Neuronal stem cell (in vitro differentiated cells): ENCODE data around the gene CTAG2.
"Not testable (repeated sequence)": the region's sequence is repeated elsewhere in the genome, so short reads cannot be mapped to it uniquely, and the experiment has no call there.

Experiments
- DNase-seq: peaks from one replicate; pipeline ENCODE4 v3.0.0-alpha.2; 2013; ENCODE audit warnings: low spot score
- H2AFZ ChIP-seq: one replicate; pipeline ENCODE4 v1.6.1; 2013; ENCODE audit warnings: mild to moderate bottlenecking, low read length, inconsistent platforms
- H2AK5ac ChIP-seq: 2 replicates; pipeline ENCODE4 v1.6.1; 2013; ENCODE audit warnings: low read depth, mild to moderate bottlenecking, inconsistent platforms, low read length, moderate library complexity, mixed read lengths
- H2BK120ac ChIP-seq: 2 replicates; pipeline ENCODE4 v1.6.1; 2013; ENCODE audit warnings: low read depth, mild to moderate bottlenecking, inconsistent platforms, low read length, moderate library complexity, mixed read lengths
- H2BK12ac ChIP-seq: one replicate; pipeline ENCODE4 v1.6.1; 2013; ENCODE audit warnings: low read length, inconsistent platforms
- H2BK15ac ChIP-seq: 2 replicates; pipeline ENCODE4 v1.6.1; 2013; ENCODE audit warnings: mild to moderate bottlenecking, low read length, inconsistent platforms, mixed read lengths
- H2BK5ac ChIP-seq: one replicate; pipeline ENCODE4 v1.6.1; 2013; ENCODE audit warnings: inconsistent platforms, mild to moderate bottlenecking, low read length, moderate library complexity
- H3K14ac ChIP-seq: one replicate; pipeline ENCODE4 v1.6.1; 2013; ENCODE audit warnings: low read length, inconsistent platforms
- H3K18ac ChIP-seq: 2 replicates; pipeline ENCODE4 v1.6.1; 2013; ENCODE audit warnings: low read length, inconsistent platforms
- H3K23ac ChIP-seq: 2 replicates; pipeline ENCODE4 v1.6.1; 2013; ENCODE audit warnings: low read depth, mild to moderate bottlenecking, mixed read lengths, low read length, inconsistent platforms; ENCODE audit not compliant: poor library complexity
- H3K27ac ChIP-seq: replicated peaks from 3 replicates; pipeline ENCODE4 v1.5.1; 2013; ENCODE audit warnings: low read length, inconsistent platforms
- H3K27me3 ChIP-seq, 3 experiments: 2 replicates each; pipeline ENCODE4 v1.6.1; 2013; ENCODE audit warnings: low read length in 3 of 3, mild to moderate bottlenecking in 2 of 3, inconsistent platforms in 1 of 3, low read depth in 1 of 3, mixed read lengths in 1 of 3, moderate library complexity in 1 of 3; ENCODE audit not compliant: control insufficient read depth in 3 of 3, insufficient read depth in 3 of 3
- H3K36me3 ChIP-seq, 2 donors: replicated peaks in 1 of 2; 2 replicates each; pipeline ENCODE4 v1.6.1; 2013; ENCODE audit warnings: low read length in 2 of 2; ENCODE audit not compliant: control insufficient read depth in 2 of 2, insufficient read depth in 2 of 2
- H3K4ac ChIP-seq: 2 replicates; pipeline ENCODE4 v1.6.1; 2013; ENCODE audit warnings: inconsistent platforms, mild to moderate bottlenecking, low read length, moderate library complexity
- H3K4me1 ChIP-seq, 2 donors: 1 replicate in 1 of 2; 2 replicates in 1 of 2; pipeline ENCODE4 v1.6.1; 2013; ENCODE audit warnings: low read length in 2 of 2, low read depth in 1 of 2; ENCODE audit not compliant: control insufficient read depth in 2 of 2, insufficient read depth in 1 of 2
- H3K4me2 ChIP-seq: one replicate; pipeline ENCODE4 v1.6.1; 2013; ENCODE audit warnings: mild to moderate bottlenecking, low read length, inconsistent platforms; ENCODE audit not compliant: insufficient read depth, poor library complexity, severe bottlenecking
- H3K4me3 ChIP-seq, 2 donors: 2 replicates each; pipeline ENCODE4 v1.5.1; 2013; ENCODE audit warnings: low read length in 2 of 2, mild to moderate bottlenecking in 2 of 2, inconsistent platforms in 1 of 2, moderate library complexity in 1 of 2
- H3K79me1 ChIP-seq: one replicate; pipeline ENCODE4 v1.6.1; 2013; ENCODE audit warnings: low read depth, mild to moderate bottlenecking, inconsistent platforms, low read length, moderate library complexity
- H3K9ac ChIP-seq: one replicate; pipeline ENCODE4 v1.6.1; 2013; ENCODE audit warnings: mild to moderate bottlenecking, low read depth, low read length, inconsistent platforms; ENCODE audit not compliant: poor library complexity
- H3K9me3 ChIP-seq, 2 donors: replicated peaks in 1 of 2; 2 replicates each; pipeline versions ENCODE3 to v1.6.1; 2013; ENCODE audit warnings: low read length in 2 of 2, mild to moderate bottlenecking in 2 of 2, inconsistent platforms in 1 of 2, low read depth in 1 of 2, mixed read lengths in 1 of 2, moderate library complexity in 1 of 2; ENCODE audit not compliant: control insufficient read depth in 2 of 2, insufficient read depth in 1 of 2
- H4K8ac ChIP-seq: one replicate; pipeline ENCODE4 v1.6.1; 2013; ENCODE audit warnings: low read depth, mild to moderate bottlenecking, inconsistent platforms, low read length, moderate library complexity
- H4K91ac ChIP-seq: one replicate; pipeline ENCODE4 v1.6.1; 2013; ENCODE audit warnings: low read length, low read depth, mild to moderate bottlenecking, inconsistent platforms; ENCODE audit not compliant: poor library complexity
- WGBS, 2 donors: extraction: QIAGEN DNeasy Blood & Tissue Kit; methylation state at CpG; one replicate each; pipeline ENCODE4 v1.1.7; 2013; ENCODE audit warnings: missing lambda C conversion rate in 2 of 2, mixed read lengths in 1 of 2; ENCODE audit not compliant: insufficient read length in 2 of 2, insufficient replicate concordance in 1 of 2; ENCODE audit errors: extremely low coverage in 2 of 2; 5-methylcytosine and 5-hydroxymethylcytosine counted together

The CTAG2 gene

DNA sequence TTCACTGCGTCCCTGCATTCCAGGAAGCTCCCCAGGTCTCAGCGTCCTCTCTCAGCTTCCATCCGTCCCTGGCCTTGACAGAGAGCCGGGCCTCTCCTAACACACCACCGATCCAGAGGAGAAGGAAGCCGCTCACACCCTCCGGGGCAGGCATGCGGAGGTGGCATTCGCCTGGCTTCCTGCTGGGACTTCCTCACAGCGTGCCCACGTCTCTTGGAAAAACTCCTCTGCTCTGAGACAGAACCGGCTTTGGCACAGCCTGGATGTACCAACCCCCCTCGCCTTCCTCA lies 3.2 kb downstream of the CTAG2 start:
- Histone ChIP-seq H4K91ac (no peak overlapping the region), H2BK12ac (no peak overlapping the region), H2AFZ (no peak overlapping the region), H3K14ac (no peak overlapping the region), H3K36me3 (no peaks in the 10 kb centered on the region), H3K79me1 (no peaks in the 10 kb centered on the region), H2BK5ac (no peak overlapping the region), H3K27ac (no peak overlapping the region), H3K4ac (no peak overlapping the region), H4K8ac (no peak overlapping the region), H2AK5ac (no peak overlapping the region), H3K4me1 (peaks cover 0 to 2% of the 10 kb centered on the region in 2 donors), H3K9ac (no peak overlapping the region), H2BK120ac (no peak overlapping the region), H3K9me3 (no peaks in the 10 kb centered on the region), H2BK15ac (no peak overlapping the region), H3K23ac (no peak overlapping the region), H3K18ac (no peak overlapping the region), H3K4me3 (no peak overlapping the region), H3K4me2 (no peak overlapping the region), H3K27me3 (peaks cover 0 to 8% (median 0%) of the 10 kb centered on the region in 3 experiments)
- no peak for DNase-seq
- no CpG with 5 or more reads among the region's 13 CpGs for WGBS, 2 donors

DNA sequence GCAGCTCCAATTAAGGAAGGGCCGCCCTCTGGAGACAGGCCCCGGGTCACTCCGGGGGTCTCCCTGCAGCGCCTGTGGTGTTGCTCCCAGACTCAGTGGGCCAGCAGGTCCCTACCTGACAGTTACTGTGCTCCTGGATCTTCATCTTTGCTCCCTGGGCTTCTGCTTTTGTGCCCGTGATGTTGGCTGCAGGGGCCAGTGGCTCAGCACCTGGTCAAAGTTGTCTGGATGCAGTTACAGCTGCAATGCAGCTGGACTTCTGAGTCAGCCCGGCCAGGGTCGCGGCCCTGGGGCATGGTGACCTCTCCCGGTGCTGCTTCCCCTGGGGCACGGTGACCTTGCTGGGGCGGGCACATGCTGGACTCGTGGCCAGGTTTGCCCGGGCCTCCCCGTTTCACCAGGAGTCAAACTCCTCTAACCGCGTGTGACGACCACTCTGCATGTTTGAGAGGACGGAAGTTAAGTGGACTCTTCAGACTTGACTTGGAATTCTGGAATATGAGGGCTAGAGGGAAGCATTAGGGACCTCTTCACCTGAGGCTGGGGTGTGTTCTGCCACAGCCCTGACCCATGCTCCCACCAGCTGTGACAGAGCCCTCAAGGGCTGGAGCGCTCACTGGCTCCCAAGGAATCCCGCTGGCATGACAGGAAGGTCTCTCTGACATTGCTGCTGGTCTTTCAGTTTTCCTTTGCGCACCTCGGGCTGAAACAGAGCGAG lies 3.7 kb downstream of the CTAG2 start:
- WGBS, 2 donors, result no CpG with 5 or more reads among the region's 23 CpGs
- Histone ChIP-seq H4K8ac (no peak overlapping the region), H3K79me1 (no peaks in the 10 kb centered on the region), H3K9me3 (no peaks in the 10 kb centered on the region), H4K91ac (no peak overlapping the region), H3K18ac (no peak overlapping the region), H2BK12ac (no peak overlapping the region), H3K9ac (no peak overlapping the region), H3K27ac (no peak overlapping the region), H3K27me3 (peaks cover 0 to 8% (median 0%) of the 10 kb centered on the region in 3 experiments), H2AFZ (no peak overlapping the region), H3K23ac (no peak overlapping the region), H3K4me3 (no peak overlapping the region), H2AK5ac (no peak overlapping the region), H2BK15ac (no peak overlapping the region), H3K36me3 (no peaks in the 10 kb centered on the region), H2BK5ac (no peak overlapping the region), H3K4me2 (no peak overlapping the region), H2BK120ac (no peak overlapping the region), H3K14ac (no peak overlapping the region), H3K4ac (no peak overlapping the region), H3K4me1 (peaks cover 0 to 2% of the 10 kb centered on the region in 2 donors)
- no peak for DNase-seq

DNA sequence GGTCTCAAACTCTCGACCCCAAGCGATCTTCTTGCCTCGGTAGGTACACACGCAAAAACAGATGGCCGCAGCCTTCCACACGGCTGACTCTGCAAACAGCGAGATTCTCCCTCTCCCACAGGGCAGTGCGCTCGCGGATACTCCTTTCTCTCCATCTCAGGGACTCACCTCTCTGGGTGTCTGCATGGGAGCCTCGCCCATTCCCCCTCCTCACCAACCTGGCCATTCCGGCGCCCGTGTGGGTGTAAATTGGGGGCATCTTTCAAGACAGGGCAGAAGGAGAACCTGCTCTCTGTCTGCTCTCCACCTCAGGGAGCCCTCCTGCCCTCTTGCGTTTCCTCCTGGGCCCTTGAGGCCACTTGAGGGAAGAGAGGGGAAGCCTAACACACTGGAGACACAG lies 4.4 kb downstream of the CTAG2 start:
- H4K91ac ChIP-seq, result no peak overlapping the region
- H2BK12ac ChIP-seq, result peak overlapping the region; percentile 41
- no peak for DNase-seq
- no peak overlapping the region for H3K14ac ChIP-seq
- no peak overlapping the region for H3K4me3 ChIP-seq
- no peak overlapping the region for H2BK120ac ChIP-seq
- H3K9me3 ChIP-seq, result no peaks in the 10 kb centered on the region
- H2BK5ac ChIP-seq, result no peak overlapping the region
- no peak overlapping the region for H3K4ac ChIP-seq
- no peak overlapping the region for H2AFZ ChIP-seq
- no peak overlapping the region for H3K27ac ChIP-seq
- H3K79me1 ChIP-seq, result no peaks in the 10 kb centered on the region
- H3K9ac ChIP-seq, result no peak overlapping the region
- H3K4me1 ChIP-seq, result peaks cover 0 to 2% of the 10 kb centered on the region in 2 donors
- H4K8ac ChIP-seq, result no peak overlapping the region
- peak overlapping the region; percentile 57 for H3K18ac ChIP-seq
- no peak overlapping the region for H2AK5ac ChIP-seq
- H3K27me3 ChIP-seq, result peaks cover 0 to 8% (median 0%) of the 10 kb centered on the region in 3 experiments
- H3K23ac ChIP-seq, result no peak overlapping the region
- no peak overlapping the region for H3K4me2 ChIP-seq
- no peaks in the 10 kb centered on the region for H3K36me3 ChIP-seq
- H2BK15ac ChIP-seq, result no peak overlapping the region
- no CpG with 5 or more reads among the region's 15 CpGs for WGBS, 2 donors

- H3K14ac ChIP-seq, H3K23ac ChIP-seq, H3K4me3 ChIP-seq, H3K9me3 ChIP-seq, H3K27ac ChIP-seq, H3K79me1 ChIP-seq, H2BK15ac ChIP-seq, DNase-seq, H3K4ac ChIP-seq, H3K9ac ChIP-seq, H2AFZ ChIP-seq, H4K8ac ChIP-seq, H2BK12ac ChIP-seq, H4K91ac ChIP-seq, H3K27me3 ChIP-seq, H2AK5ac ChIP-seq, H3K4me2 ChIP-seq, H3K4me1 ChIP-seq, H2BK120ac ChIP-seq, H3K18ac ChIP-seq, H3K36me3 ChIP-seq, H2BK5ac ChIP-seq: not testable (repeated sequence)
- WGBS, 2 donors, result no CpG with 5 or more reads among the region's 24 CpGs
Observed at GRCh38 chrX:154645745-154646378, 7.5 kb downstream of the CTAG2 start.
